CD4-positive, alpha-beta T cell treated with Interleukin-21 for 1 hour (primary cell): ENCODE results near the gene RPL10.

Experiments
- DNase-seq: peaks from one replicate; pipeline ENCODE4 v3.0.0-alpha.2; 2020

The RPL10 gene

GRCh38 chrX:154401045-154401799, 3.0 kb downstream of the RPL10 start:
- no peak for DNase-seq

GRCh38 chrX:154401918-154402621, 3.9 kb downstream of the RPL10 start:
- DNase-seq, result no peak

- no peak for DNase-seq
Measured at GRCh38 chrX:154402622-154403127, 4.5 kb downstream of the RPL10 start.

- DNase-seq, result no peak
Measured at GRCh38 chrX:154403192-154403591, 5.0 kb downstream of the RPL10 start.

- DNase-seq, result no peak
Measured at GRCh38 chrX:154403858-154404257, 5.7 kb downstream of the RPL10 start.

- DNase-seq, result no peak
Measured at GRCh38 chrX:154404625-154405192, 6.5 kb downstream of the RPL10 start.

- no peak for DNase-seq
Measured at GRCh38 chrX:154408659-154409221, 10.6 kb downstream of the RPL10 start.

GRCh38 chrX:154409222-154409871, 11.2 kb downstream of the RPL10 start, which contains the start of gene DNASE1L1:
Gene DNASE1L1, minus strand, starts transcription at chrX:154409254. Its CDS starts 3,686 bp downstream, at chrX:154405568.
- peak; percentile 30 for DNase-seq

GRCh38 chrX:154411981-154412340, 13.8 kb downstream of the RPL10 start:
- DNase-seq, result peak; percentile 65

GRCh38 chrX:154412468-154412867, 14.3 kb downstream of the RPL10 start:
- DNase-seq, result peak; percentile 58

GRCh38 chrX:154413142-154413541, 15.0 kb downstream of the RPL10 start:
- DNase-seq, result no peak

- DNase-seq, result no peak
Measured at GRCh38 chrX:154417157-154417556, 19.0 kb downstream of the RPL10 start.

GRCh38 chrX:154419189-154419588, 21.0 kb downstream of the RPL10 start:
- DNase-seq, result no peak

- no peak for DNase-seq
Measured at GRCh38 chrX:154419688-154420401, 21.7 kb downstream of the RPL10 start.

- DNase-seq, result no peak
Measured at GRCh38 chrX:154420402-154420756, 22.2 kb downstream of the RPL10 start.

GRCh38 chrX:154426916-154427770, 29.0 kb downstream of the RPL10 start:
- DNase-seq, result no peak

GRCh38 chrX:154428176-154429171, 30.3 kb downstream of the RPL10 start, which contains the start of gene ATP6AP1:
Gene ATP6AP1, plus strand, starts transcription at chrX:154428677. Its CDS starts 16 bp downstream, at chrX:154428693.
- DNase-seq, result peak; percentile 92

GRCh38 chrX:154429711-154430110, 31.5 kb downstream of the RPL10 start:
- DNase-seq, result no peak

GRCh38 chrX:154430479-154430878, 32.3 kb downstream of the RPL10 start:
- no peak for DNase-seq

- no peak for DNase-seq
Measured at GRCh38 chrX:154430916-154431315, 32.7 kb downstream of the RPL10 start.
